HEK293 (cell line): ENCODE measurements around the gene BAK1.

Experiments used
- EGR2 ChIP-seq: fragments of 450-650 bp; formaldehyde crosslinking; IDR thresholded peaks from 2 replicates; pipeline ENCODE4 v1.5.1; 2016; ENCODE audit warnings: low read depth, missing biosample characterization, missing genetic modification characterization
- GLIS1 ChIP-seq: fragments of 450-650 bp; formaldehyde crosslinking; IDR thresholded peaks from 2 replicates; pipeline ENCODE4 v1.5.1; 2016; ENCODE audit warnings: missing biosample characterization, missing genetic modification characterization
- GLIS2 ChIP-seq: fragments of 450-650 bp; formaldehyde crosslinking; IDR thresholded peaks from 2 replicates; pipeline ENCODE4 v1.5.1; 2016; ENCODE audit warnings: missing biosample characterization, missing genetic modification characterization
- KLF8 ChIP-seq: fragments of 450-650 bp; formaldehyde crosslinking; IDR thresholded peaks from 2 replicates; pipeline ENCODE4 v1.5.1; 2016; ENCODE audit warnings: missing biosample characterization, missing genetic modification characterization
- REPIN1 ChIP-seq: fragments of 450-650 bp; formaldehyde crosslinking; IDR thresholded peaks from 2 replicates; pipeline ENCODE4 v1.5.1; 2017; ENCODE audit warnings: missing biosample characterization, missing genetic modification characterization, low read depth
- SP2 ChIP-seq: fragments of 450-650 bp; formaldehyde crosslinking; IDR thresholded peaks from 2 replicates; pipeline ENCODE4 v1.5.1; 2016; ENCODE audit warnings: missing biosample characterization, missing genetic modification characterization
- SP7 ChIP-seq: fragments of 450-650 bp; formaldehyde crosslinking; IDR thresholded peaks from 2 replicates; pipeline ENCODE4 v1.5.1; 2016; ENCODE audit warnings: missing biosample characterization, missing genetic modification characterization
- ZBTB17 ChIP-seq: fragments of 450-650 bp; formaldehyde crosslinking; IDR thresholded peaks from 2 replicates; pipeline ENCODE4 v1.5.1; 2016; ENCODE audit warnings: missing biosample characterization, missing genetic modification characterization
- ZEB2 ChIP-seq: fragments of 450-650 bp; formaldehyde crosslinking; IDR thresholded peaks from 2 replicates; pipeline ENCODE4 v1.5.1; 2016; ENCODE audit warnings: missing biosample characterization, missing genetic modification characterization
- ZFHX2 ChIP-seq: fragments of 450-650 bp; formaldehyde crosslinking; conservative IDR thresholded peaks from 2 replicates; pipeline ENCODE4 v1.5.1; 2016; ENCODE audit warnings: missing biosample characterization, missing genetic modification characterization
- ZNF202 ChIP-seq: fragments of 450-650 bp; formaldehyde crosslinking; IDR thresholded peaks from 2 replicates; pipeline ENCODE4 v1.5.1; 2016; ENCODE audit warnings: missing biosample characterization, missing genetic modification characterization, borderline replicate concordance
- ZNF223 ChIP-seq: fragments of 450-650 bp; formaldehyde crosslinking; IDR thresholded peaks from 2 replicates; pipeline ENCODE4 v1.5.1; 2016; ENCODE audit warnings: missing biosample characterization, missing genetic modification characterization
- ZNF266 ChIP-seq: fragments of 450-650 bp; formaldehyde crosslinking; IDR thresholded peaks from 2 replicates; pipeline ENCODE4 v1.5.1; 2016; ENCODE audit warnings: missing biosample characterization, missing genetic modification characterization, low read depth
- ZNF335 ChIP-seq: fragments of 450-650 bp; formaldehyde crosslinking; conservative IDR thresholded peaks from 2 replicates; pipeline ENCODE4 v1.5.1; 2016; ENCODE audit warnings: missing biosample characterization, missing genetic modification characterization
- ZNF558 ChIP-seq: fragments of 450-650 bp; formaldehyde crosslinking; IDR thresholded peaks from 2 replicates; pipeline ENCODE4 v1.5.1; 2016; ENCODE audit warnings: missing biosample characterization, missing genetic modification characterization
- ZNF561 ChIP-seq: fragments of 450-650 bp; IDR thresholded peaks from 2 replicates; pipeline ENCODE4 v1.5.1; 2018; ENCODE audit warnings: missing biosample characterization, missing genetic modification characterization, borderline replicate concordance
- ZNF600 ChIP-seq: fragments of 450-650 bp; formaldehyde crosslinking; IDR thresholded peaks from 2 replicates; pipeline ENCODE4 v1.5.1; 2016; ENCODE audit warnings: missing biosample characterization, missing genetic modification characterization
- ZNF626 ChIP-seq: fragments of 450-650 bp; sonication (Bioruptor Pico); formaldehyde crosslinking; IDR thresholded peaks from 2 replicates; pipeline ENCODE4 v1.5.1; 2018; ENCODE audit warnings: missing biosample characterization, missing genetic modification characterization, inconsistent platforms
- ZNF629 ChIP-seq: fragments of 450-650 bp; formaldehyde crosslinking; IDR thresholded peaks from 2 replicates; pipeline ENCODE4 v1.5.1; 2017; ENCODE audit warnings: missing biosample characterization, missing genetic modification characterization
- ZNF654 ChIP-seq: fragments of 450-650 bp; formaldehyde crosslinking; IDR thresholded peaks from 2 replicates; pipeline ENCODE4 v1.5.1; 2016; ENCODE audit warnings: low read depth, missing biosample characterization, missing genetic modification characterization
- ZSCAN30 ChIP-seq: fragments of 450-650 bp; IDR thresholded peaks from 2 replicates; pipeline ENCODE4 v1.5.1; 2018; ENCODE audit warnings: missing biosample characterization, mild to moderate bottlenecking, missing genetic modification characterization, moderate library complexity
- TF ChIP-seq, protein P1 (sequence below): fragments of 450-650 bp; formaldehyde crosslinking; IDR thresholded peaks from 2 replicates; pipeline ENCODE4 v1.5.1; 2016; ENCODE audit warnings: missing biosample characterization, missing genetic modification characterization
- TF ChIP-seq, protein P2 (sequence below): fragments of 450-650 bp; formaldehyde crosslinking; IDR thresholded peaks from 2 replicates; pipeline ENCODE4 v1.5.1; 2016; ENCODE audit warnings: missing biosample characterization, missing genetic modification characterization
- TF ChIP-seq, protein P3 (sequence below): fragments of 450-650 bp; formaldehyde crosslinking; optimal IDR thresholded peaks from 2 replicates; pipeline ENCODE3; 2016; ENCODE audit warnings: missing biosample characterization, mild to moderate bottlenecking, missing genetic modification characterization
- TF ChIP-seq, protein P4 (sequence below): fragments of 450-650 bp; formaldehyde crosslinking; IDR thresholded peaks from 2 replicates; pipeline ENCODE4 v1.5.1; 2016; ENCODE audit warnings: missing biosample characterization, missing genetic modification characterization
- TF ChIP-seq, protein P5 (sequence below): fragments of 450-650 bp; formaldehyde crosslinking; IDR thresholded peaks from 2 replicates; pipeline ENCODE4 v1.5.1; 2017; ENCODE audit warnings: missing biosample characterization, missing genetic modification characterization
- TF ChIP-seq, protein P6 (sequence below): fragments of 450-650 bp; formaldehyde crosslinking; IDR thresholded peaks from 2 replicates; pipeline ENCODE4 v1.5.1; 2016; ENCODE audit warnings: missing biosample characterization, missing genetic modification characterization

The BAK1 gene

DNA sequence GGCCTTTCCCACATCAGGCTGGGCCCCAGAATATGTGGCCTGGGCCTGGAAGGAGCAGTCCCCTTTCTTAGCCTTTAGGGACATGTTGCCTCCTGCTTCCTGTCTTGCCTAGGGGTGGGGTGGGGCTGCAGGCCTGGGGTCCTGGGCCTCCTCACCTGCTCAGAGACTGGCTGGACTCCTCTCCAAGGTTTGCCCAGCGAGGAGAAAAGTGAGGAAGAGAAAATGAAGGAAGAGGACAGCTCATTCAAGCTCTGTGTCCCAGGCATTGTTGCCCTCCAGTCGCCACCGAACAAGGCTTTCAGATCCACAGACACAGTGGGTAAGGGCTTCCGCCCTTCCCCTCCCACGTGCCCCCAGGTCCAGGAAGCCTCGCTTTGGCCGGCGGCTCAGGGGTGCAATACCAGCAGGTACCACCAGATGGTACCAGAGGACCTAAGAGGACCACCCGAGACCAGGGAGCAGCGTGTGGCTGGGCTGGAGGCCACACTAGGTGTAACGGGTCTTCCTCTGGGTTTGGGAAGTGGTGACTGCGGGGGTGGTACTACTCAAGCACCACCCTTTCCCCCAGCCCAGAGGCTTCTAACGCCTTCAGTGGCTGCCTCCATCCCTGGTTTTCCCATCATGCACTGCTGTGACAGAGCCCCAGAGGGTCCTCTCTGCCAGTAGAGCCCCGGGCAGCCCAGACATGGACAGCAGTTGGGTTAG is 5.5 kb upstream of the BAK1 start (continued):
- TF ChIP-seq, protein P1, sequence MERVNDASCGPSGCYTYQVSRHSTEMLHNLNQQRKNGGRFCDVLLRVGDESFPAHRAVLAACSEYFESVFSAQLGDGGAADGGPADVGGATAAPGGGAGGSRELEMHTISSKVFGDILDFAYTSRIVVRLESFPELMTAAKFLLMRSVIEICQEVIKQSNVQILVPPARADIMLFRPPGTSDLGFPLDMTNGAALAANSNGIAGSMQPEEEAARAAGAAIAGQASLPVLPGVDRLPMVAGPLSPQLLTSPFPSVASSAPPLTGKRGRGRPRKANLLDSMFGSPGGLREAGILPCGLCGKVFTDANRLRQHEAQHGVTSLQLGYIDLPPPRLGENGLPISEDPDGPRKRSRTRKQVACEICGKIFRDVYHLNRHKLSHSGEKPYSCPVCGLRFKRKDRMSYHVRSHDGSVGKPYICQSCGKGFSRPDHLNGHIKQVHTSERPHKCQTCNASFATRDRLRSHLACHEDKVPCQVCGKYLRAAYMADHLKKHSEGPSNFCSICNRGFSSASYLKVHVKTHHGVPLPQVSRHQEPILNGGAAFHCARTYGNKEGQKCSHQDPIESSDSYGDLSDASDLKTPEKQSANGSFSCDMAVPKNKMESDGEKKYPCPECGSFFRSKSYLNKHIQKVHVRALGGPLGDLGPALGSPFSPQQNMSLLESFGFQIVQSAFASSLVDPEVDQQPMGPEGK (tag by site-specific recombination) = peak; percentile 51; the same call in 1 of the 2 replicates
- peak; percentile 88 for TF ChIP-seq ZFHX2 (tag by site-specific recombination)
- no peak for TF ChIP-seq ZNF202
- 0 out of 2 replicates have a peak, but pooled peaks have one; percentile 10 for TF ChIP-seq KLF8 (tag by site-specific recombination)
- TF ChIP-seq REPIN1 (tag by site-specific recombination) = no peak
- no peak for TF ChIP-seq ZNF626 (tag by site-specific recombination)
- TF ChIP-seq ZNF558 = no peak
- TF ChIP-seq SP2 (tag by site-specific recombination) = peak; percentile 64
- TF ChIP-seq, protein P2, sequence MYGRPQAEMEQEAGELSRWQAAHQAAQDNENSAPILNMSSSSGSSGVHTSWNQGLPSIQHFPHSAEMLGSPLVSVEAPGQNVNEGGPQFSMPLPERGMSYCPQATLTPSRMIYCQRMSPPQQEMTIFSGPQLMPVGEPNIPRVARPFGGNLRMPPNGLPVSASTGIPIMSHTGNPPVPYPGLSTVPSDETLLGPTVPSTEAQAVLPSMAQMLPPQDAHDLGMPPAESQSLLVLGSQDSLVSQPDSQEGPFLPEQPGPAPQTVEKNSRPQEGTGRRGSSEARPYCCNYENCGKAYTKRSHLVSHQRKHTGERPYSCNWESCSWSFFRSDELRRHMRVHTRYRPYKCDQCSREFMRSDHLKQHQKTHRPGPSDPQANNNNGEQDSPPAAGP (tag by site-specific recombination) = peak; percentile 53
- TF ChIP-seq ZBTB17 = peak; percentile 23; the same call in 1 of the 2 replicates
- TF ChIP-seq ZNF561 (tag by site-specific recombination) = peak; percentile 50; the same call in 1 of the 2 replicates
- peak; percentile 73 for TF ChIP-seq GLIS2 (tag by site-specific recombination)
- no peak for TF ChIP-seq ZNF266 (tag by site-specific recombination)
- TF ChIP-seq ZSCAN30 (tag by site-specific recombination) = peak; percentile 69; the same call in 1 of the 2 replicates
- TF ChIP-seq, protein P3, sequence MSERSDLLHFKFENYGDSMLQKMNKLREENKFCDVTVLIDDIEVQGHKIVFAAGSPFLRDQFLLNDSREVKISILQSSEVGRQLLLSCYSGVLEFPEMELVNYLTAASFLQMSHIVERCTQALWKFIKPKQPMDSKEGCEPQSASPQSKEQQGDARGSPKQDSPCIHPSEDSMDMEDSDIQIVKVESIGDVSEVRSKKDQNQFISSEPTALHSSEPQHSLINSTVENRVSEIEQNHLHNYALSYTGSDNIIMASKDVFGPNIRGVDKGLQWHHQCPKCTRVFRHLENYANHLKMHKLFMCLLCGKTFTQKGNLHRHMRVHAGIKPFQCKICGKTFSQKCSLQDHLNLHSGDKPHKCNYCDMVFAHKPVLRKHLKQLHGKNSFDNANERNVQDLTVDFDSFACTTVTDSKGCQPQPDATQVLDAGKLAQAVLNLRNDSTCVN (tag by site-specific recombination) = peak; percentile 2
- peak; percentile 16; the same call in 1 of the 2 replicates for TF ChIP-seq ZNF600
- peak; percentile 74; the same call in 1 of the 2 replicates for TF ChIP-seq ZNF335 (tag by site-specific recombination)
- TF ChIP-seq, protein P4, sequence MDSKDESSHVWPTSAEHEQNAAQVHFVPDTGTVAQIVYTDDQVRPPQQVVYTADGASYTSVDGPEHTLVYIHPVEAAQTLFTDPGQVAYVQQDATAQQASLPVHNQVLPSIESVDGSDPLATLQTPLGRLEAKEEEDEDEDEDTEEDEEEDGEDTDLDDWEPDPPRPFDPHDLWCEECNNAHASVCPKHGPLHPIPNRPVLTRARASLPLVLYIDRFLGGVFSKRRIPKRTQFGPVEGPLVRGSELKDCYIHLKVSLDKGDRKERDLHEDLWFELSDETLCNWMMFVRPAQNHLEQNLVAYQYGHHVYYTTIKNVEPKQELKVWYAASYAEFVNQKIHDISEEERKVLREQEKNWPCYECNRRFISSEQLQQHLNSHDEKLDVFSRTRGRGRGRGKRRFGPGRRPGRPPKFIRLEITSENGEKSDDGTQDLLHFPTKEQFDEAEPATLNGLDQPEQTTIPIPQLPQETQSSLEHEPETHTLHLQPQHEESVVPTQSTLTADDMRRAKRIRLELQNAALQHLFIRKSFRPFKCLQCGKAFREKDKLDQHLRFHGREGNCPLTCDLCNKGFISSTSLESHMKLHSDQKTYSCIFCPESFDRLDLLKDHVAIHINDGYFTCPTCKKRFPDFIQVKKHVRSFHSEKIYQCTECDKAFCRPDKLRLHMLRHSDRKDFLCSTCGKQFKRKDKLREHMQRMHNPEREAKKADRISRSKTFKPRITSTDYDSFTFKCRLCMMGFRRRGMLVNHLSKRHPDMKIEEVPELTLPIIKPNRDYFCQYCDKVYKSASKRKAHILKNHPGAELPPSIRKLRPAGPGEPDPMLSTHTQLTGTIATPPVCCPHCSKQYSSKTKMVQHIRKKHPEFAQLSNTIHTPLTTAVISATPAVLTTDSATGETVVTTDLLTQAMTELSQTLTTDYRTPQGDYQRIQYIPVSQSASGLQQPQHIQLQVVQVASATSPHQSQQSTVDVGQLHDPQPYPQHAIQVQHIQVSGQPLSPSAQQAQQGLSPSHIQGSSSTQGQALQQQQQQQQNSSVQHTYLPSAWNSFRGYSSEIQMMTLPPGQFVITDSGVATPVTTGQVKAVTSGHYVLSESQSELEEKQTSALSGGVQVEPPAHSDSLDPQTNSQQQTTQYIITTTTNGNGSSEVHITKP (tag by site-specific recombination) = peak; percentile 66
- TF ChIP-seq SP7 (tag by site-specific recombination) = peak; percentile 51; the same call in 1 of the 2 replicates
- TF ChIP-seq, protein P5, sequence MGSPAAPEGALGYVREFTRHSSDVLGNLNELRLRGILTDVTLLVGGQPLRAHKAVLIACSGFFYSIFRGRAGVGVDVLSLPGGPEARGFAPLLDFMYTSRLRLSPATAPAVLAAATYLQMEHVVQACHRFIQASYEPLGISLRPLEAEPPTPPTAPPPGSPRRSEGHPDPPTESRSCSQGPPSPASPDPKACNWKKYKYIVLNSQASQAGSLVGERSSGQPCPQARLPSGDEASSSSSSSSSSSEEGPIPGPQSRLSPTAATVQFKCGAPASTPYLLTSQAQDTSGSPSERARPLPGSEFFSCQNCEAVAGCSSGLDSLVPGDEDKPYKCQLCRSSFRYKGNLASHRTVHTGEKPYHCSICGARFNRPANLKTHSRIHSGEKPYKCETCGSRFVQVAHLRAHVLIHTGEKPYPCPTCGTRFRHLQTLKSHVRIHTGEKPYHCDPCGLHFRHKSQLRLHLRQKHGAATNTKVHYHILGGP (tag by site-specific recombination) = no peak
- peak; percentile 31; the same call in 1 of the 2 replicates for TF ChIP-seq GLIS1 (tag by site-specific recombination)
- peak; percentile 80 for TF ChIP-seq EGR2
- no peak for TF ChIP-seq ZNF223 (tag by site-specific recombination)
- TF ChIP-seq, protein P6, sequence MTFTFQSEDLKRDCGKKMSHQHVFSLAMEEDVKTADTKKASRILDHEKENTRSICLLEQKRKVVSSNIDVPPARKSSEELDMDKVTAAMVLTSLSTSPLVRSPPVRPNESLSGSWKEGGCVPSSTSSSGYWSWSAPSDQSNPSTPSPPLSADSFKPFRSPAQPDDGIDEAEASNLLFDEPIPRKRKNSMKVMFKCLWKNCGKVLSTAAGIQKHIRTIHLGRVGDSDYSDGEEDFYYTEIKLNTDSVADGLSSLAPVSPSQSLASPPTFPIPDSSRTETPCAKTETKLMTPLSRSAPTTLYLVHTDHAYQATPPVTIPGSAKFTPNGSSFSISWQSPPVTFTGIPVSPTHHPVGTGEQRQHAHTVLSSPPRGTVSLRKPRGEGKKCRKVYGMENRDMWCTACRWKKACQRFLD (tag by site-specific recombination) = no peak
- peak; percentile 36; the same call in 1 of the 2 replicates for TF ChIP-seq ZEB2
- TF ChIP-seq ZNF629 = 0 out of 2 replicates have a peak, but pooled peaks have one; percentile 11
- TF ChIP-seq ZNF654 (tag by site-specific recombination) = peak; percentile 81
